CD8-positive, alpha-beta memory T cell (primary cell): Measurements from ENCODE around the gene GINS1. TPM values are rescaled to one million over a fixed set of nuclear protein-coding genes. Genes with fewer than 3 reads are reported as not detected.

ENCODE experiments used
- CTCF ChIA-PET: fragments of 350-600 bp; sonication (Branson Sonifier 250); formaldehyde crosslinking; loops from one replicate; lab custom pipeline; 2021; ENCODE audit warnings: antibody characterized with exemption; lab: Charles Lee
- POLR2A ChIA-PET: fragments of 350-600 bp; sonication (Branson Sonifier 250); formaldehyde crosslinking; loops from one replicate; lab custom pipeline; 2021; ENCODE audit warnings: antibody characterized with exemption; lab: Charles Lee
- DNase-seq, 5 donors: peaks; one replicate each; pipeline versions ENCODE4 v3.0.0 to v3.0.0-alpha.2; 2020 to 2022; ENCODE audit warnings: mixed read lengths in 1 of 5
- H3K27ac ChIP-seq: one replicate; pipeline ENCODE4 v1.7.0; 2013; ENCODE audit warnings: low read depth, mild to moderate bottlenecking, low read length, moderate library complexity
- H3K27me3 ChIP-seq: 2 replicates; pipeline ENCODE4 v1.7.0; 2013; ENCODE audit warnings: low read length, mild to moderate bottlenecking; ENCODE audit not compliant: insufficient read depth, poor library complexity, severe bottlenecking
- H3K36me3 ChIP-seq: 2 replicates; pipeline ENCODE4 v1.7.0; 2013; ENCODE audit warnings: mild to moderate bottlenecking, low read length, moderate library complexity; ENCODE audit not compliant: insufficient read depth
- H3K4me1 ChIP-seq: 2 replicates; pipeline ENCODE4 v1.7.0; 2013; ENCODE audit warnings: mild to moderate bottlenecking, low read length, moderate library complexity; ENCODE audit not compliant: insufficient read depth
- H3K4me3 ChIP-seq: 2 replicates; pipeline ENCODE4 v1.7.0; 2013; ENCODE audit warnings: mild to moderate bottlenecking, low read length
- H3K9me3 ChIP-seq: 2 replicates; pipeline ENCODE4 v1.7.0; 2013; ENCODE audit warnings: mild to moderate bottlenecking, low read length
- H3K27ac Mint-ChIP-seq, 8 donors: one replicate each; pipeline ENCODE4 v1.8.0; 2020 to 2021; ENCODE audit warnings: mixed read lengths in 8 of 8, mild to moderate bottlenecking in 6 of 8, inconsistent platforms in 3 of 8, moderate library complexity in 3 of 8
- H3K27me3 Mint-ChIP-seq, 2 donors: one replicate each; pipeline ENCODE4 v1.8.0; 2020 to 2021; ENCODE audit warnings: mixed read lengths in 2 of 2, mild to moderate bottlenecking in 1 of 2, moderate library complexity in 1 of 2
- H3K36me3 Mint-ChIP-seq, 3 donors: one replicate each; pipeline ENCODE4 v1.8.0; 2020 to 2021; ENCODE audit warnings: mixed read lengths in 3 of 3, inconsistent platforms in 1 of 3, mild to moderate bottlenecking in 1 of 3
- H3K4me1 Mint-ChIP-seq, 3 donors: one replicate each; pipeline ENCODE4 v1.8.0; 2020 to 2021; ENCODE audit warnings: mixed read lengths in 3 of 3, inconsistent platforms in 1 of 3, mild to moderate bottlenecking in 1 of 3
- H3K4me3 Mint-ChIP-seq, 7 donors: one replicate each; pipeline ENCODE4 v1.8.0; 2020 to 2021; ENCODE audit warnings: mixed read lengths in 7 of 7, mild to moderate bottlenecking in 6 of 7, moderate library complexity in 4 of 7, inconsistent platforms in 2 of 7
- H3K9me3 Mint-ChIP-seq, 5 donors: one replicate each; pipeline ENCODE4 v1.8.0; 2020 to 2022; ENCODE audit warnings: mixed read lengths in 5 of 5, mild to moderate bottlenecking in 3 of 5, moderate library complexity in 2 of 5, inconsistent platforms in 1 of 5
- polyA plus RNA-seq: library from polyadenylated mRNA; unstranded; fragments of 300-500 nt; fragmentation: Illumina TruSeq; gene quantifications from one replicate; pipeline ENCODE4 v1.2.3, GENCODE V29; 2021
- total RNA-seq, 2 experiments: library from RNA; stranded (reverse); gene quantifications; one replicate each; pipeline ENCODE4 v1.2.3, GENCODE V29; 2021

The GINS1 gene
- total RNA-seq (10 to 100 TPM; 26.0 to 31.2 TPM), polyA plus RNA-seq (0.74 TPM)

DNA sequence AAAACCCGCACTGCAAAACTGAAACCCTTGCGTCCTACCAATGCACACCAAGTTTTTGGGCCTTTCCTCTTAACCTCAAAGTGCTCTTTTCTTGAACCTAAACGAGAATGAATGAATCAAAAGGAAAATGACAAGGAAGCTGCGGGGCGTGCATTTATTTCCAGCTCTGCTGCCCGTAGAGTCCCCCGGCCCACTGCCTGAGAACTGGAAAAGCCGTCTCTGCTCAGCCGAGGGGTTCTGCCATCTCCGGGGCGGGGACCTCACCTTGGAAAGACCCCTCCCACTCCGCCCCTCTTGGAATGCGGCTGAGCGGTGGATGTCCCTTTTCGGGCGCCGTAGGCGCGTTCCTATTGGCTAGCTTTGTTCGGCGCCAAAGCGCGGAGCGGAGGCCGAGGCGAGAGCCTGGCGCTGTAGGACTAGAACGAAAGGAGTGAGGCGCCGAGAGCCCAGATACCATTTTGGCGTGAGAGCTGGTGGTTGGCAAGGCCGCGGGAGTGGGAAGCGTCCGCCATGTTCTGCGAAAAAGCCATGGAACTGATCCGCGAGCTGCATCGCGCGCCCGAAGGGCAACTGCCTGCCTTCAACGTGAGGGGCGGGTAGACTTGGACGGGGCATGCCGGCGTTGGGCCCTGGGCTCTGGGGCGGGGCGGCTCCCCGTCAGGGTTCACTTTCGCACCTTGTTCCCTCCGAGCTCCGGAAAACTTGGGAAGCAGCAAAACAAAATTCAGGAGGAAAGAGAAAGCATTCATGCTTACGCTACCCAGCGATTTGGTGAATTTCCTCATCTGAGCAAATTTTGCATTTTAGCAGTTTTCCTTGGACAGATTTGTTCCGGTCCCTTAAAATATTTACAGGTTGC is at the start of gene GINS1:
TSS of gene GINS1 (plus strand) at position 363 of the 859 bp plus-strand sequence. CDS start at position 511, 148 bp downstream.
- H3K9me3 Mint-ChIP-seq, result peaks cover 3 to 15% (median 14%) of the 10 kb centered on the region in 5 donors
- Histone ChIP-seq H3K36me3 (no peaks in the 10 kb centered on the region), H3K4me1 (peaks cover 11% of the 10 kb centered on the region), H3K27me3 (no peaks in the 10 kb centered on the region), H3K27ac (peak within 1 kb of the TSS; percentile 66), H3K4me3 (peak within 1 kb of the TSS; percentile 87), H3K9me3 (peaks cover 8% of the 10 kb centered on the region)
- peak; percentile 58 to 80 (median 70) for DNase-seq
- H3K27me3 Mint-ChIP-seq, result no peaks in the 10 kb centered on the region
- peak within 1 kb of the TSS; percentile 90 to 94 (median 92) for H3K4me3 Mint-ChIP-seq
- H3K27ac Mint-ChIP-seq, result peak within 1 kb of the TSS; percentile 53 to 91 (median 85)
- peaks cover 2 to 7% (median 5%) of the 10 kb centered on the region in 3 donors for H3K36me3 Mint-ChIP-seq
- peaks cover 11 to 22% (median 14%) of the 10 kb centered on the region in 3 donors for H3K4me1 Mint-ChIP-seq
- ChIA-PET POLR2A (interaction anchor here (0.7 to 1.6 kb wide), 3 partner anchors 17 to 212 kb away, joined by 4 to 7 read pairs (median 6); partner anchors contain the start of genes ABHD12 and ENTPD6), CTCF (interaction anchor here (0.9 to 2.8 kb wide), 3 partner anchors 9 to 161 kb away, joined by 3 to 11 read pairs (median 8); no protein-coding TSS in a partner anchor)

DNA sequence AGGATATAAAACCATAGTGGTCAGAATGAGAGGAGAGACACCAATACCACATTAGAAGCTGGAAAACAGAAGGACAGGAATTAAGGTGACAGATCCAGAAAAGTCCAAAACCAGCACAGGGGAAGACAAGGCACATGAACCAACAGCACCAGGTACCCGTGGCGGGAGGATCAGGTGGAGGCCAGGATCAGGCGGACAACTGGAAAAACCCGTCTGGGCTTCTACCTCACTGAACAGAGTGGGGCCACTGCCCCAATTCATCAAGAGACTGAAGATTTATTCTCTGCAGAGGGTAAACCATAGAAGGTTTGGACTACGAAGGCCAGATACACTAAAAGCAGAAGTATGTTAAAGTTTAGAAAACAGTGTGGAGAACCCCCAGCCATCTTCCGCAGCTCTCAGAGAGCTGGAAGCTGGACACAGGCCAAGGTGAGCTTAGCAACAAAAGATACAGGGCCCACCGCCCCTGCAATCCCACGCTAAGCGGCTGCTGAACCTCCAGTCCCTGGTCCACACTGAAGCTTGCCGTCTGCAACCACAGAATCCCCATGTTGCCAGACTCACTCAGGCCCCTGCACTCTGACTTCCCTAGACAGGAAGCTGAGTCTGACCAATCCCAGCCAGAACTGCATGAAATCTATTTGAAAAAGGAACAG is 46.7 kb upstream of the GINS1 start:
- Mint-ChIP-seq H3K27me3 (no peaks in the 10 kb centered on the region), H3K4me1 (peaks cover 15 to 46% (median 24%) of the 10 kb centered on the region in 3 donors), H3K4me3 (no peak overlapping the region), H3K36me3 (peaks cover 0 to 3% (median 0%) of the 10 kb centered on the region in 3 donors), H3K9me3 (no peaks in the 10 kb centered on the region), H3K27ac (peak overlapping the region in 1 of 8 donors; percentile 66)
- POLR2A ChIA-PET, result no interaction called here
- Histone ChIP-seq H3K36me3 (no peaks in the 10 kb centered on the region), H3K4me3 (no peak overlapping the region), H3K27me3 (no peaks in the 10 kb centered on the region), H3K9me3 (no peaks in the 10 kb centered on the region), H3K27ac (no peak overlapping the region), H3K4me1 (no peaks in the 10 kb centered on the region)
- CTCF ChIA-PET, result no interaction called here
- no peak for DNase-seq

DNA sequence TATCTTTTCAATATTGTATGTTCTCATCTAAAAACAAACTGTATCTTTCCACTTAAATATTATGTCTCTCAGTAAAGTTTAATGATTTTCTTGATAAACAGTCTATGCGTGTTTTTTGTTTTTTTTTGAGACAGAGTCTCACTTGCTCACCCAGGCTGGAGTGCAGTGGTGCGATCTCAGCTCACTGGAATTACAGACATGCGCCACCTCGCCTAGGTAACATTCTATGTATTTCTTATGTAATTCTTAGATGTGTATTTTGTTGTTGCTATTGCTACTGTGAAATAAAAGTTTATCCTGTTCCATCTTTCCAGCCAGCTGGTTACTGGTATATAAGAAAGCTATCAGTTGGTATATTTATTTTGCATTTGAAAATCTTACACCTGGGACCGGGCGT is 46.2 kb upstream of the GINS1 start:
- Mint-ChIP-seq H3K27me3 (no peaks in the 10 kb centered on the region), H3K9me3 (no peaks in the 10 kb centered on the region), H3K27ac (peak overlapping the region in 1 of 8 donors; percentile 66), H3K4me3 (no peak overlapping the region), H3K4me1 (peaks cover 13 to 41% (median 21%) of the 10 kb centered on the region in 3 donors), H3K36me3 (peaks cover 0 to 3% (median 0%) of the 10 kb centered on the region in 3 donors)
- DNase-seq, result no peak
- no peaks in the 10 kb centered on the region for H3K4me1 ChIP-seq
- no peaks in the 10 kb centered on the region for H3K36me3 ChIP-seq
- H3K9me3 ChIP-seq, result no peaks in the 10 kb centered on the region
- no peak overlapping the region for H3K4me3 ChIP-seq
- no peaks in the 10 kb centered on the region for H3K27me3 ChIP-seq
- ChIA-PET POLR2A (no interaction called here), CTCF (no interaction called here)
- H3K27ac ChIP-seq, result no peak overlapping the region

DNA sequence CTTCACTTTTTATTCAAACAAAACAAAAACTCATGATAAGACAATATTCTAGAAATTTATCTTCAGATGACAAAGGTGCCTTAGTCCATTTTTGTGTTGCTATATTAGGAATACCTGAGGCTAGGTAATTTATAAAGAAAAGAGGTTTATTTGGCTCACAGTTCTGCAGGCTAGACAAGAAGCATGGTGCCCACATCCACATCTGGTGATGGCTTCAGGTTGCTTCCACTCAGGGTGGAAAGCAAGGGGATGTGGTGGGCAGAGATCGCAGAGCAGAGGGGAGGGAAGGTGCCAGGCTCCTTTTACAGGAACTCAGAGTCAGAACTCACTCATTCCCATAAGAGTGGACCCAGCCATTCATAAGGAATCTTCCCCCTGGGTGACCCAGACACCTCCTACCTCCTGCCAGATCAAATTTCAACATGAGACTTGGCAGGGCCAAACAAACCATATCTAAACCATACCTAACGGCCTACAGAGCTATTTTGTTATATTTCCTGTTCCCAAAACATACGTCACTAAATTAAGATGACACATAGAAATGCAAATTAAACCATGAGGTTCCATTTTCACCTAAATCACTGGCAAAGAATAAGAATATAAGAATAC is 43.2 kb upstream of the GINS1 start:
- Mint-ChIP-seq H3K9me3 (no peaks in the 10 kb centered on the region), H3K36me3 (peaks cover 0 to 4% (median 3%) of the 10 kb centered on the region in 3 donors), H3K4me1 (peaks cover 1 to 19% (median 10%) of the 10 kb centered on the region in 3 donors), H3K27me3 (no peaks in the 10 kb centered on the region), H3K4me3 (no peak overlapping the region), H3K27ac (peak overlapping the region in 1 of 8 donors; percentile 21)
- no peaks in the 10 kb centered on the region for H3K27me3 ChIP-seq
- no peaks in the 10 kb centered on the region for H3K9me3 ChIP-seq
- DNase-seq, result no peak
- H3K27ac ChIP-seq, result no peak overlapping the region
- H3K36me3 ChIP-seq, result no peaks in the 10 kb centered on the region
- ChIA-PET POLR2A (no interaction called here), CTCF (no interaction called here)
- no peak overlapping the region for H3K4me3 ChIP-seq
- no peaks in the 10 kb centered on the region for H3K4me1 ChIP-seq

DNA sequence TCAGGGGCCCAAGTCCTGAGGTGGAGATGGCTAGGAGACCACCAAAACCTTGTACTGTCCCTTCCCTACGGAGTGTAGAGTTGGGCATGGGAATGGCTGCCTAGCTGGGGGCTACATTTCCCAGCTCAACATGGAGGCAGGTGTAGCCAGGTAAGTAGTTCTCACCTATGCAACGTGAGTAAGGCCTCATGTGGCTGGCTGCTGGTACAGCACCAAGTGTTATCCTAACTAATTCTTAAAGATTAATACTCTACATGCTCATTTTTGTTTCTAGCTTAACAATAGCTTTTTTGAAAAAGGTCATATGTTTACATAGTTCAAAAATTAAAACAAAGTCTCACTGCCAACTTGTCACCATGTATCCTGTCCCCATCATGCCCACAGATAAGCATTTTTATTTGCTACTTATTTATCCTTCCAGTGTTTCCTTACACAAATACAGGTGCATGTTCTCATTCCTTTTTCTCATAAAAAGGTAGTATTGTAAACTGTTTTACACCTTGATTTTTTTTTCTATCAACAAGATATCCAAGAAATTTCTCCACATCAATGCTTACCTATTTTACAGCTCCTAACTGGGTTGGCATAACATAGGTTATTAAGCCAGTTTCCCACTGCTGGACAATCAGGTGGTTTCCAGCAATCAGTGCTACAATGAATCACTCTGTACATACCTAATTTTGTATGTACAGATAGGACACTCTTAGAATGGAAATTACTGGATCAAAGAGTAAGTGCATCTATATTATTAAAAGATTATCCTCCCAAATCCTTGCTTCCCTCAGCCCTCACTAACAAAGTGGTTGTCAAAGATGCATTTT is 42.4 kb upstream of the GINS1 start:
- peaks cover 1 to 21% (median 10%) of the 10 kb centered on the region in 3 donors for H3K4me1 Mint-ChIP-seq
- POLR2A ChIA-PET, result no interaction called here

DNA sequence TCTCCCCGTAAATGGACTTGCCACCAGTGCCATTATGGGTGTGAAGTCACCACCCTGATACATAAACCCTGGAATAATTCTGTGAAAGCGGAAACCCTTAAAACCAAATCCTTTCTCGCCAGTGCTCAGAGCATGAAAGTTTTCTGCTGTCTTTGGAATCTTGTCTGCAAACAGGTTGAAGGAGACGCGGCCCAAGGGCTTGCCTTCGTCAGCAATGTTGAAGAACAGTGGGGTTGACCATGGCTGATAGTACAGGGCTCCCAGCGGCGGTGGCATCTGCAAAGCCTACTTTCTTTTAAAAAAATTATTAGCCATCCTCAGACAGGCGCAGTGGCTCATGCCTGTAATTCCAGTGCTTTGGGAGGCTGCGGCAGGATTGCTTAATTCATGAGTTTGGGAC is 38.9 kb upstream of the GINS1 start:
- Mint-ChIP-seq H3K4me1 (peaks cover 8 to 22% (median 18%) of the 10 kb centered on the region in 3 donors), H3K4me3 (no peak overlapping the region), H3K36me3 (peaks cover 1 to 5% (median 5%) of the 10 kb centered on the region in 3 donors), H3K27me3 (no peaks in the 10 kb centered on the region), H3K9me3 (no peaks in the 10 kb centered on the region), H3K27ac (peak overlapping the region in 1 of 8 donors; percentile 49)
- CTCF ChIA-PET, result no interaction called here
- Histone ChIP-seq H3K27me3 (no peaks in the 10 kb centered on the region), H3K27ac (no peak overlapping the region), H3K4me1 (no peaks in the 10 kb centered on the region), H3K4me3 (no peak overlapping the region), H3K9me3 (no peaks in the 10 kb centered on the region), H3K36me3 (no peaks in the 10 kb centered on the region)
- POLR2A ChIA-PET, result no interaction called here
- no peak for DNase-seq

More for the DNA sequence above, 42.4 kb upstream of the GINS1 start:
- no peaks in the 10 kb centered on the region for H3K27me3 Mint-ChIP-seq
- no peaks in the 10 kb centered on the region for H3K36me3 ChIP-seq
- H3K4me1 ChIP-seq, result no peaks in the 10 kb centered on the region
- no peak overlapping the region for H3K27ac Mint-ChIP-seq
- no peak overlapping the region for H3K27ac ChIP-seq
- peaks cover 0 to 4% (median 3%) of the 10 kb centered on the region in 3 donors for H3K36me3 Mint-ChIP-seq
- H3K9me3 Mint-ChIP-seq, result no peaks in the 10 kb centered on the region
- DNase-seq, result no peak
- no peak overlapping the region for H3K4me3 Mint-ChIP-seq
- H3K4me3 ChIP-seq, result no peak overlapping the region
- H3K9me3 ChIP-seq, result no peaks in the 10 kb centered on the region
- CTCF ChIA-PET, result no interaction called here
- no peaks in the 10 kb centered on the region for H3K27me3 ChIP-seq

DNA sequence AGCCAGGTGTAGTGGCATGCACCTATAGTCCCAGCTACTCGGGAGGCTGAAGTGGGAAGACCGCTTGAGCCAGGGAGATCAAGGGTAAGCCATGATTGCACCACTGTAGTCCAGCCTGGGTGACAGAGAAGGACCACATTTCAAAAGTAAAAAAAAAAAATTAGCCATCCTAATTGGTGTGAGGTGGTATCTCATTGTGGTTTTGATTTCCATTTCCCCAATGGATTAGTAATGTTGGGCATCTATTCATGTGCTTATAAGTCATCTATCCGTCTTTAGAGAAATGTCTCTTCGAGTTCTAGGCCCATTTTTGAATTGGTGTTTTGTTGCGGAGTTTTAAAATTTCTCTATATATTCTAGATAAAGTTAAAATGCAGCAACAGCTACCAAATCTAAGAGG is 38.5 kb upstream of the GINS1 start:
- Histone ChIP-seq H3K4me1 (no peaks in the 10 kb centered on the region), H3K27ac (no peak overlapping the region), H3K36me3 (no peaks in the 10 kb centered on the region), H3K4me3 (no peak overlapping the region), H3K27me3 (no peaks in the 10 kb centered on the region), H3K9me3 (no peaks in the 10 kb centered on the region)
- H3K36me3 Mint-ChIP-seq, result peaks cover 1 to 7% (median 6%) of the 10 kb centered on the region in 3 donors
- no peak for DNase-seq
- POLR2A ChIA-PET, result no interaction called here
- H3K4me1 Mint-ChIP-seq, result peaks cover 9 to 24% (median 17%) of the 10 kb centered on the region in 3 donors
- H3K9me3 Mint-ChIP-seq, result no peaks in the 10 kb centered on the region
- no peak overlapping the region for H3K4me3 Mint-ChIP-seq
- H3K27me3 Mint-ChIP-seq, result no peaks in the 10 kb centered on the region
- CTCF ChIA-PET, result no interaction called here
- H3K27ac Mint-ChIP-seq, result no peak overlapping the region
